ENCODE results near the gene SNAPC4. TPM values are rescaled to one million over a fixed set of nuclear protein-coding genes. Genes with fewer than 3 reads are reported as not detected.
A peak's percentile ranks its signal among the peaks of the same experiment; 100 is the strongest.

The SNAPC4 gene
- total and polyA plus RNA-seq, 9 of the 15 experiments (the other 6 are each of a cell fraction or from before 2014, with no cell fraction given) = 0.21 to 21.8 (median 8.8) TPM

GRCh38 chr9:136410500-136411287 lies 10.7 kb upstream of the SNAPC4 start, which contains the start of the genes ENTR1 and PMPCA (continued):
- TF ChIP-seq SNIP1 (IDR thresholded peaks at IDR 0.05; ENCODE audit: low read depth) (no peak), ZFP1 (CRISPR knock-in tag; IDR thresholded peaks at IDR 0.05) (no peak), PML (IDR thresholded peaks at IDR 0.05; ENCODE audit: low read length) (peak; percentile 65), SAFB (IDR thresholded peaks at IDR 0.05; ENCODE audit: borderline replicate concordance, low read depth, low read length) (0 out of 2 replicates have a peak, but pooled peaks have one; percentile 33), TEAD4 (IDR thresholded peaks at IDR 0.05; ENCODE audit: low read length) (no peak; the same call in 1 of the 2 replicates), TEAD4 (CRISPR knock-in tag; IDR thresholded peaks at IDR 0.05; ENCODE audit: borderline replicate concordance) (no peak)
- TF ChIP-seq, protein P1, sequence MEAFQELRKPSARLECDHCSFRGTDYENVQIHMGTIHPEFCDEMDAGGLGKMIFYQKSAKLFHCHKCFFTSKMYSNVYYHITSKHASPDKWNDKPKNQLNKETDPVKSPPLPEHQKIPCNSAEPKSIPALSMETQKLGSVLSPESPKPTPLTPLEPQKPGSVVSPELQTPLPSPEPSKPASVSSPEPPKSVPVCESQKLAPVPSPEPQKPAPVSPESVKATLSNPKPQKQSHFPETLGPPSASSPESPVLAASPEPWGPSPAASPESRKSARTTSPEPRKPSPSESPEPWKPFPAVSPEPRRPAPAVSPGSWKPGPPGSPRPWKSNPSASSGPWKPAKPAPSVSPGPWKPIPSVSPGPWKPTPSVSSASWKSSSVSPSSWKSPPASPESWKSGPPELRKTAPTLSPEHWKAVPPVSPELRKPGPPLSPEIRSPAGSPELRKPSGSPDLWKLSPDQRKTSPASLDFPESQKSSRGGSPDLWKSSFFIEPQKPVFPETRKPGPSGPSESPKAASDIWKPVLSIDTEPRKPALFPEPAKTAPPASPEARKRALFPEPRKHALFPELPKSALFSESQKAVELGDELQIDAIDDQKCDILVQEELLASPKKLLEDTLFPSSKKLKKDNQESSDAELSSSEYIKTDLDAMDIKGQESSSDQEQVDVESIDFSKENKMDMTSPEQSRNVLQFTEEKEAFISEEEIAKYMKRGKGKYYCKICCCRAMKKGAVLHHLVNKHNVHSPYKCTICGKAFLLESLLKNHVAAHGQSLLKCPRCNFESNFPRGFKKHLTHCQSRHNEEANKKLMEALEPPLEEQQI (IDR thresholded peaks at IDR 0.05) = no peak
